ENCODE measurements around the gene RNF149.

DNA sequence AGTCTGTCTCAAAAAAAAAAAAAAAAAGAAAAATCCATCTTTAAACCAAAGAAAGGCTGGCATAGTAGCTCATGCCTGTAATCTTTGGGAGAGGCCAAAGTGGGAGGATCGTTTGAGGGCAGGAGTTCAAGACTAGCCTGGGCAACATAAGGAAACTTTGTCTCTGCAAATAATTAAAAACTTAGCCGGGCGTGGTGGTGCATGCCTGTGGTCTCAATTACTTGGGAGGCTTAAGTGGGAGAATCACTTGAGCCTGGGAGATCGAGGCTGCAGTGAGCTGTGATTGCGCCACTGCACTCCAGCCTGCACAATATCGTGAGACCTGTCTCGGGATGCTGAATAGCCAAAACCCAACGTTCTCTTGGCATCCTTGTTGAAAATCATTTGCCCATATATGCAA, 49.7 kb downstream of the RNF149 start:
- no peak for TF ChIP-seq ZFX (IDR thresholded peaks at IDR 0.05; ENCODE audit: borderline replicate concordance)
- TF ChIP-seq, protein P1, sequence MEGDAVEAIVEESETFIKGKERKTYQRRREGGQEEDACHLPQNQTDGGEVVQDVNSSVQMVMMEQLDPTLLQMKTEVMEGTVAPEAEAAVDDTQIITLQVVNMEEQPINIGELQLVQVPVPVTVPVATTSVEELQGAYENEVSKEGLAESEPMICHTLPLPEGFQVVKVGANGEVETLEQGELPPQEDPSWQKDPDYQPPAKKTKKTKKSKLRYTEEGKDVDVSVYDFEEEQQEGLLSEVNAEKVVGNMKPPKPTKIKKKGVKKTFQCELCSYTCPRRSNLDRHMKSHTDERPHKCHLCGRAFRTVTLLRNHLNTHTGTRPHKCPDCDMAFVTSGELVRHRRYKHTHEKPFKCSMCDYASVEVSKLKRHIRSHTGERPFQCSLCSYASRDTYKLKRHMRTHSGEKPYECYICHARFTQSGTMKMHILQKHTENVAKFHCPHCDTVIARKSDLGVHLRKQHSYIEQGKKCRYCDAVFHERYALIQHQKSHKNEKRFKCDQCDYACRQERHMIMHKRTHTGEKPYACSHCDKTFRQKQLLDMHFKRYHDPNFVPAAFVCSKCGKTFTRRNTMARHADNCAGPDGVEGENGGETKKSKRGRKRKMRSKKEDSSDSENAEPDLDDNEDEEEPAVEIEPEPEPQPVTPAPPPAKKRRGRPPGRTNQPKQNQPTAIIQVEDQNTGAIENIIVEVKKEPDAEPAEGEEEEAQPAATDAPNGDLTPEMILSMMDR (IDR thresholded peaks at IDR 0.05) = no peak
